Measurements from ENCODE around the gene RIPK1. TPM values are rescaled to one million over a fixed set of nuclear protein-coding genes. Genes with fewer than 3 reads are reported as not detected.

The RIPK1 gene
- polyA plus RNA-seq, 1 of the 3 experiments (the other 2 are of a cell fraction), result 12.0 TPM

GRCh38 chr6:3072798-3073197, 4.5 kb downstream of the RIPK1 start:
- ChIA-PET CTCF (interaction anchor here (0.6 to 1.6 kb wide), 2 partner anchors 9 to 11 kb away, joined by 3 to 5 read pairs; no protein-coding TSS in a partner anchor), POLR2A (no interaction called here)
- TF ChIP-seq RCOR1 (IDR thresholded peaks at IDR 0.05; ENCODE audit: low read length), result no peak
- TF ChIP-seq ZBTB33 (IDR thresholded peaks at IDR 0.05; ENCODE audit: borderline replicate concordance, low read depth), result no peak
- no peak for TF ChIP-seq NFIC (IDR thresholded peaks at IDR 0.05; ENCODE audit: borderline replicate concordance)
- no peak for TF ChIP-seq EP300 (IDR thresholded peaks at IDR 0.05; ENCODE audit: borderline replicate concordance in 1 of 2, low read depth in 1 of 2, low read length in 1 of 2)
- no peak for TF ChIP-seq IRF3 (IDR thresholded peaks at IDR 0.05; ENCODE audit: low read depth, low read length)
- TF ChIP-seq SMC3 (IDR thresholded peaks at IDR 0.05; ENCODE audit: low read depth, low read length), result no peak
- TF ChIP-seq PBX3 (IDR thresholded peaks at IDR 0.05), result no peak
- no peaks in the 10 kb centered on the region for H3K27me3 ChIP-seq (ENCODE audit: insufficient read depth)
- H3F3A ChIP-seq (replicated peaks; ENCODE audit: insufficient read depth), result peaks cover 24% of the 10 kb centered on the region
- peaks cover 27 to 29% of the 10 kb centered on the region in 2 experiments for H3K36me3 ChIP-seq (replicated peaks in 1 of 2; ENCODE audit: control insufficient read depth in 1 of 2, insufficient read depth in 2 of 2, low read length in 1 of 2)
- H4K20me1 ChIP-seq (ENCODE audit: insufficient read depth), result peaks cover 38% of the 10 kb centered on the region
- 96% methylated on average over 7 of the region's 7 CpGs for WGBS (ENCODE audit: low lambda C conversion rate)
- H3K4me3 ChIP-seq (ENCODE audit: low read depth in 2 of 2, low read length in 1 of 2), result no peak overlapping the region
- H3K4me1 ChIP-seq (ENCODE audit: control insufficient read depth in 1 of 2, insufficient read depth in 2 of 2, low read depth in 1 of 2, low read length in 1 of 2), result peaks cover 5 to 19% of the 10 kb centered on the region in 2 experiments; a peak in 3 of 4 replicates
- no peaks in the 10 kb centered on the region for H3K9me2 ChIP-seq
- no peak for DNase-seq
- H3K9me3 ChIP-seq, result no peaks in the 10 kb centered on the region
- no peak overlapping the region for H3K27ac ChIP-seq (ENCODE audit: low read depth in 2 of 2, low read length in 1 of 2)
- H3K4me2 ChIP-seq, result no peak overlapping the region
- H3K9ac ChIP-seq, result no peak overlapping the region
- peaks cover 83% of the 10 kb centered on the region for H3K79me2 ChIP-seq (ENCODE audit: insufficient read depth)
- H2AFZ ChIP-seq (ENCODE audit: low read depth), result no peak overlapping the region

GRCh38 chr6:3073382-3073781, 5.1 kb downstream of the RIPK1 start:
- CTCF ChIA-PET, result interaction anchor here (0.6 to 1.6 kb wide), 2 partner anchors 10 to 12 kb away, joined by 3 to 5 read pairs; no protein-coding TSS in a partner anchor
- Histone ChIP-seq H3K9me3 (no peaks in the 10 kb centered on the region), H4K20me1 (ENCODE audit: insufficient read depth) (peaks cover 38% of the 10 kb centered on the region), H3K79me2 (ENCODE audit: insufficient read depth) (peaks cover 84% of the 10 kb centered on the region), H3K9me2 (no peaks in the 10 kb centered on the region), H3K27ac (ENCODE audit: low read depth in 2 of 2, low read length in 1 of 2) (no peak overlapping the region), H3K27me3 (ENCODE audit: insufficient read depth) (no peaks in the 10 kb centered on the region), H3K4me3 (ENCODE audit: low read depth in 2 of 2, low read length in 1 of 2) (no peak overlapping the region), H3K9ac (no peak overlapping the region), H3K4me2 (no peak overlapping the region), H2AFZ (ENCODE audit: low read depth) (no peak overlapping the region), H3K36me3 (replicated peaks in 1 of 2; ENCODE audit: control insufficient read depth in 1 of 2, insufficient read depth in 2 of 2, low read length in 1 of 2) (peaks cover 33 to 35% of the 10 kb centered on the region in 2 experiments), H3K4me1 (ENCODE audit: control insufficient read depth in 1 of 2, insufficient read depth in 2 of 2, low read depth in 1 of 2, low read length in 1 of 2) (peaks cover 5 to 18% of the 10 kb centered on the region in 2 experiments; a peak in 3 of 4 replicates), H3F3A (replicated peaks; ENCODE audit: insufficient read depth) (peaks cover 20% of the 10 kb centered on the region)
- WGBS (ENCODE audit: low lambda C conversion rate), result 81% methylated on average over 11 of the region's 11 CpGs
- POLR2A ChIA-PET, result no interaction called here
- no peak for DNase-seq
- no peak for TF ChIP-seq ZBTB33 (IDR thresholded peaks at IDR 0.05; ENCODE audit: borderline replicate concordance, low read depth)
- no peak for TF ChIP-seq FOXM1 (IDR thresholded peaks at IDR 0.05; ENCODE audit: low read depth)
- TF ChIP-seq RCOR1 (IDR thresholded peaks at IDR 0.05; ENCODE audit: low read length), result no peak
- no peak for TF ChIP-seq IRF3 (IDR thresholded peaks at IDR 0.05; ENCODE audit: low read depth, low read length)
- TF ChIP-seq SIN3A (IDR thresholded peaks at IDR 0.05; ENCODE audit: borderline replicate concordance, low read depth, low read length), result no peak
- no peak for TF ChIP-seq GABPA (IDR thresholded peaks at IDR 0.05; ENCODE audit: low read depth)
- no peak for TF ChIP-seq FOSL2 (IDR thresholded peaks at IDR 0.05; ENCODE audit: borderline replicate concordance, low read depth)
- TF ChIP-seq USF1 (IDR thresholded peaks at IDR 0.05; ENCODE audit: borderline replicate concordance, low read depth), result no peak
- no peak for TF ChIP-seq CHD2 (IDR thresholded peaks at IDR 0.05; ENCODE audit: low read length, partially characterized antibody)
- TF ChIP-seq MXI1 (IDR thresholded peaks at IDR 0.05; ENCODE audit: low read depth, low read length), result no peak
- no peak for TF ChIP-seq SMC3 (IDR thresholded peaks at IDR 0.05; ENCODE audit: low read depth, low read length)
- TF ChIP-seq NRF1 (IDR thresholded peaks at IDR 0.05; ENCODE audit: low read depth, low read length), result no peak
- no peak for TF ChIP-seq PBX3 (IDR thresholded peaks at IDR 0.05)

All from SK-N-SH (cell line).